GM12865 (cell line): ENCODE data around the gene SUN1.
"Not testable (repeated sequence)": the region's sequence is repeated elsewhere in the genome, so short reads cannot be mapped to it uniquely, and the experiment has no call there.

Source experiments
- DNase-seq: peaks from one replicate; pipeline ENCODE4 v3.0.0; 2010; ENCODE audit warnings: low read depth
- H3K4me3 ChIP-seq: 2 replicates; pipeline ENCODE4 v1.5.1; 2011; ENCODE audit warnings: mild to moderate bottlenecking, low read depth, low read length, control low read depth
- TF ChIP-seq, protein P1 (sequence below): IDR thresholded peaks from 2 replicates; pipeline ENCODE4 v1.5.1; 2011; ENCODE audit warnings: low read length, control low read depth, low read depth, inconsistent platforms; ENCODE audit not compliant: insufficient read depth; ENCODE audit errors: missing control alignments

The SUN1 gene

GRCh38 chr7:908591-909357 is 76.5 kb downstream of the SUN1 start:
- H3K4me3 ChIP-seq, result not testable (repeated sequence)
- peak; percentile 67 for DNase-seq
- TF ChIP-seq, protein P1, sequence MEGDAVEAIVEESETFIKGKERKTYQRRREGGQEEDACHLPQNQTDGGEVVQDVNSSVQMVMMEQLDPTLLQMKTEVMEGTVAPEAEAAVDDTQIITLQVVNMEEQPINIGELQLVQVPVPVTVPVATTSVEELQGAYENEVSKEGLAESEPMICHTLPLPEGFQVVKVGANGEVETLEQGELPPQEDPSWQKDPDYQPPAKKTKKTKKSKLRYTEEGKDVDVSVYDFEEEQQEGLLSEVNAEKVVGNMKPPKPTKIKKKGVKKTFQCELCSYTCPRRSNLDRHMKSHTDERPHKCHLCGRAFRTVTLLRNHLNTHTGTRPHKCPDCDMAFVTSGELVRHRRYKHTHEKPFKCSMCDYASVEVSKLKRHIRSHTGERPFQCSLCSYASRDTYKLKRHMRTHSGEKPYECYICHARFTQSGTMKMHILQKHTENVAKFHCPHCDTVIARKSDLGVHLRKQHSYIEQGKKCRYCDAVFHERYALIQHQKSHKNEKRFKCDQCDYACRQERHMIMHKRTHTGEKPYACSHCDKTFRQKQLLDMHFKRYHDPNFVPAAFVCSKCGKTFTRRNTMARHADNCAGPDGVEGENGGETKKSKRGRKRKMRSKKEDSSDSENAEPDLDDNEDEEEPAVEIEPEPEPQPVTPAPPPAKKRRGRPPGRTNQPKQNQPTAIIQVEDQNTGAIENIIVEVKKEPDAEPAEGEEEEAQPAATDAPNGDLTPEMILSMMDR, result peak; percentile 82

- H3K4me3 ChIP-seq, result no peak overlapping the region
- no peak for DNase-seq
- TF ChIP-seq, protein P1, result no peak
These were observed 77.4 kb downstream of the SUN1 start for GRCh38 chr7:909358-910329.

DNA sequence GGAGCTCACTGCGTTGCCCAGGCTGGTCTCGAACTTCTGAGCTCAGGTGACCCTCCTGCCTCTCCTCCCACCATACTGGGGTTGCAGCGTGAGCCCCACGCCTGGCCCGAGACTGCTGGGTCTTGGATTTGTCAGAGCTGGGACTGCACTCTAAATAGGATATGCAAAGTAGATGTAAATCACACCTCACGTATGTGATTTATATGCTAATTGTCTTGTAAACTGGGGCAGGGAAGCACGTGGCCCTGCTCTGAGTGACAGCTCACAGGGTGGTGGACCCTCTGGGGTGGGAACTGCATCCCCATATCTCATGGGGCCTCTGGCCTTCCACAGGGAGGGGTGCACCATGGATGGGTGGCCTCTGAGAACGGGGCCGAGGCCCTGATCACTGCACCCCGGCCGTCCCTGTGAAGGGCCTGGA is 78.2 kb downstream of the SUN1 start:
- TF ChIP-seq, protein P1, result no peak
- no peak overlapping the region for H3K4me3 ChIP-seq
- DNase-seq, result no peak

DNA sequence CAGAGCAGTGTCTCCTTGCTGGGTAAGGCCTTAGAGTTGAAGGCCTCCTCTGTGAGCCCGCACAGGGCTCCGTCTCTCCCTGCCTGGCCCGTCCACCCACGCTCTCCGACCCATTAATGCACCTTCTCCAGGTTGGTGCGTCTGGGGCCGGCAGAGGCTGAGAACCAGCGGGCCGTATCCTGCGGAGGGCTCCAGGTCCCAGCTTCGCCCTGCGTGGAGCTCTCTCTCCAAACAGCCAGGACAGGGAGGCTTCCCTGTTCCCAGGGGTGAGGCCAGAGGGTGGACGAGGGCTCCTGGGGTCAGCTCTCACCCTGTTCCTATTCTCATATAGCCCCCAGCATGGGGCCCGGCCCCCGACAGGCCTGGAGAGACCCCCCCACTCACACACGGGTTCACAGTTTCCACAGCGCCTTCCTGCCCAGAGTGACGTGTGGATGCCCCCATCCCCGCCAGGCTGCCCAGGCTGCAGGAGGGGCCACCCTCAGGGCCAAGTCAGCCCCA is 78.7 kb downstream of the SUN1 start:
- TF ChIP-seq, protein P1, result no peak
- H3K4me3 ChIP-seq, result no peak overlapping the region
- DNase-seq, result no peak

- DNase-seq, result no peak
- TF ChIP-seq, protein P1, result no peak
These were observed 79.7 kb downstream of the SUN1 start for GRCh38 chr7:911791-912480.

DNA sequence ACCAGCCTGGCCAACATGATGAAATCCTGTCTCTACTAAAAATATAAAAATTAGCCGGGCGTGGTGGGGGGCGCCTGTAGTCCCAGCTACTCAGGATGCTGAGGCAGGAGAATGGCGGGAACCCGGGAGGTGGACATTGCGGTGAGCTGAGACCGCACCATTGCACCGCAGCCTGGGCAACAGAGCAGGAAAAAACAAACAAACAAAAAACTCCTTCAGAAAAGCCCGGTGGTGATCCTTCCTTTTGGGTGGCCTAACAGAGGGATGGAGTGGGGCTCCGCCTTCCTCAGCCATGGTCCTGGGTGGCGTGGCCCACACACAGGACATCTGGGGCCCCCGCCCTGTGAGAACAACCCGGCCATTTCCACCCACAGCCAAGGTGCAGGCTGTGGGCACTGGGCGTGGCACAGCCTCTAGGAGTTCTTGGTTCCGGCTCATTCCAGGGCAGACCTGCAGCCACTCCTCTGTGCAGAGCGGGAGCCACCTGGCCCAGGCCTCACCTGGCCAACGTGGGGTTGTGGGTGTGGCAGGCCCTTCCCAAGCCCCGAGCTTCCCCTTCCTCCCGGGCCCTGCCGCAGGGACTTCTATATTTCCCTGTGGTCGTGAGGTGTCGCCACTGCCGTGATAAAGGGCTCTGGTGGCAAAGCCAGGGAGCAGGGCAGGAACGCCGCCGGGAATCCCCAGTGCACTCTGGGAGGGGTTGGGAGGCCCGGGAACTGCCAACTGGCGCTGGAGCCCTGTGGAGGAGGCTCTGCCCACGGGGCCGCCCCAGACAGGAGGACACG is 81.7 kb downstream of the SUN1 start:
- no peak for DNase-seq
- no peak overlapping the region for H3K4me3 ChIP-seq
- TF ChIP-seq, protein P1, result no peak

More at GRCh38 chr7:911791-912480, 79.7 kb downstream of the SUN1 start:
- H3K4me3 ChIP-seq, result no peak overlapping the region
